ENCODE results near the gene IGLL5. TPM values are rescaled to one million over a fixed set of nuclear protein-coding genes. Genes with fewer than 3 reads are reported as not detected.

The IGLL5 gene
- total and polyA plus RNA-seq, 2 donors (not counting 1 experiment from before 2014, with no cell fraction given), result not detected

DNA sequence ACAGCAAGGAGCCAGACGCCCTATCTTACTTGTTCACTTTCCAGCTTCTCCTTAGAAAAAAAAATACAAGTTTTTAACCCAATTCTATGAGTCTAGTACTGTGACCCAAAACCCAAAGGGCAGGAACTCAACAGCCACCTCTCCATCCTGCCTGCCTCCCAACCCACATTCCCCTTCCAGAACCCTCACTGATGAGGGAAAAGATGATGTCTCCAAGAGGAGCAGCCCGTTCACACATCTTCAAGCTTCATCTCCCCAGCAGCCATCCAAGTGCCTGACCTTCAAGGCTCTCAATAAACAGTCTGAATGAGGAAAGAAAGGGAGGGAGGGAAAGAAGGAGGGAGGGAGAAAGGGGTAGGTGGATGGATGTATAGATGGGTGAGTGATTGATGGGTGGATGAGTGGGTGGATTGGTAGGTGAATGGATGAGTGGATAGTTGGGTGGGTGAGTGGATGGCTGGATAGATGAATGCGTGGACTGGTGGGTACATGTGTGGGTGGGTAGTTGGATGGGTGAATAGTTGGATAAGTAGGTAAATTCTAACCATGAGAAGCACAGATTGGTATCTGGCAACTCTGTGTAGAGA, 50.4 kb downstream of the IGLL5 start:
- H3K9ac ChIP-seq (ENCODE audit: insufficient read depth, low read length), result no peak overlapping the region
- DNase-seq (ENCODE audit: low read depth in 2 of 2), result no peak
- no peak overlapping the region for H2AFZ ChIP-seq (ENCODE audit: low read length)
- H4K20me1 ChIP-seq (ENCODE audit: control insufficient read depth, extremely low read depth, insufficient read depth, low read length), result no peaks in the 10 kb centered on the region
- no peak overlapping the region for H3K4me2 ChIP-seq (ENCODE audit: extremely low read depth, insufficient read depth, low read length)
- H3K4me3 ChIP-seq (replicated peaks in 1 of 4; ENCODE audit: control extremely low read depth in 1 of 4, insufficient read depth in 1 of 4, low read depth in 3 of 4, low read length in 4 of 4), result no peak overlapping the region
- H3K79me2 ChIP-seq (ENCODE audit: control insufficient read depth, insufficient read depth, low read length), result no peaks in the 10 kb centered on the region
- no peaks in the 10 kb centered on the region for H3K36me3 ChIP-seq (ENCODE audit: control insufficient read depth, insufficient read depth, low read length)
- no peaks in the 10 kb centered on the region for H3K9me3 ChIP-seq (ENCODE audit: control insufficient read depth, insufficient read depth, low read depth, low read length)
- no peak for TF ChIP-seq EZH2 (IDR thresholded peaks at IDR 0.05; ENCODE audit: low read length, missing control alignments)
- TF ChIP-seq, protein P1, sequence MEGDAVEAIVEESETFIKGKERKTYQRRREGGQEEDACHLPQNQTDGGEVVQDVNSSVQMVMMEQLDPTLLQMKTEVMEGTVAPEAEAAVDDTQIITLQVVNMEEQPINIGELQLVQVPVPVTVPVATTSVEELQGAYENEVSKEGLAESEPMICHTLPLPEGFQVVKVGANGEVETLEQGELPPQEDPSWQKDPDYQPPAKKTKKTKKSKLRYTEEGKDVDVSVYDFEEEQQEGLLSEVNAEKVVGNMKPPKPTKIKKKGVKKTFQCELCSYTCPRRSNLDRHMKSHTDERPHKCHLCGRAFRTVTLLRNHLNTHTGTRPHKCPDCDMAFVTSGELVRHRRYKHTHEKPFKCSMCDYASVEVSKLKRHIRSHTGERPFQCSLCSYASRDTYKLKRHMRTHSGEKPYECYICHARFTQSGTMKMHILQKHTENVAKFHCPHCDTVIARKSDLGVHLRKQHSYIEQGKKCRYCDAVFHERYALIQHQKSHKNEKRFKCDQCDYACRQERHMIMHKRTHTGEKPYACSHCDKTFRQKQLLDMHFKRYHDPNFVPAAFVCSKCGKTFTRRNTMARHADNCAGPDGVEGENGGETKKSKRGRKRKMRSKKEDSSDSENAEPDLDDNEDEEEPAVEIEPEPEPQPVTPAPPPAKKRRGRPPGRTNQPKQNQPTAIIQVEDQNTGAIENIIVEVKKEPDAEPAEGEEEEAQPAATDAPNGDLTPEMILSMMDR (conservative IDR thresholded peaks at IDR 0.05 in 1 of 2, IDR thresholded peaks at IDR 0.05 in 1 of 2; ENCODE audit: low read depth in 1 of 2, low read length in 2 of 2), result no peak
- H3K27me3 ChIP-seq (ENCODE audit: control insufficient read depth, insufficient read depth, low read length), result no peaks in the 10 kb centered on the region
- H3K4me1 ChIP-seq (ENCODE audit: control insufficient read depth, extremely low read depth, insufficient read depth, low read length), result no peaks in the 10 kb centered on the region
- no peak overlapping the region for H3K27ac ChIP-seq (ENCODE audit: insufficient read depth, low read length)

DNA sequence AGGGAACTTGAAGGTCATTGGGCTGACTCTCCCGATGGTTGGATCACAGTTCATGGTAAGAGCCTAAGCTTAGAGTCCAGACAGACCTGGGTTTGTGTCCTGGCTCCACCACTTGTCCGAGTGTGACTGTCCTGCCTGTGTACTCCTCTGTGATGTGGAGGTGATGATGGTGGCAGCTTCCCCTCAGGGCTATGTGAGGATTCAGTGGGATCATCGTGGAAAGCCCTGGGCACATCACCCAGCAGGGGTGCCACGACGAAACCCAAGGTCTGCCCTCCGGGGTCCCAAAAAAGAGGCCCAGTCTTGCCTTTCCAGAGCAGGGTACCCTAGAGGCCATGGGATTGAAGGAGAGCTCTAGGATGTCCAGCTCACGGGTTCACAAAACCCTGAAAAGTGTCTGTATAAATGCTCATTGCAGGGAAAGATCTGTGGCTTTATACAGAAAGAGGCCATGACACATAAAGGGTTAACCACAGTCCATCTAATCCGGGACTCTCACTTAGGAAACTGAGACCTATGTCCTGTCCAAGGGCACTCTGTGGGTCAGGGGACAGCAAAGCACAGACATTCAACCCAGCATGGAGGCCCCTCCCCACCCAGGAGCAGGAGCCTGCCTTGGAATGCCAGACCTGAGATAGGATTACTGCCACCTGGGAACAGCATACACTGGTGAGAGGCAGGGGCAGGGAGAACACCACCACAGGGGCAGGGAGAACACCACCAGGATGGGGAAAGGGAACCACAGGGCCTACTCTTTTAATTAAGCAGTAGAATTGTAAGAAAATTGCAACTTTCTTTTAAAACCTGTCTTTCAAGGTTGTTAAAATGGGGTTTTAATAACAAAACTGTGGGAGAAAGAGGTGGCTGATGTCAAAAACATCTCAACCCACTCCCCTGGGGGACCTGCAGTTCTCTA, 51.3 kb downstream of the IGLL5 start:
- no peak overlapping the region for H2AFZ ChIP-seq (ENCODE audit: low read length)
- DNase-seq (ENCODE audit: low read depth in 2 of 2), result no peak
- H3K9me3 ChIP-seq (ENCODE audit: control insufficient read depth, insufficient read depth, low read depth, low read length), result no peaks in the 10 kb centered on the region
- H3K4me3 ChIP-seq (replicated peaks in 1 of 4; ENCODE audit: control extremely low read depth in 1 of 4, insufficient read depth in 1 of 4, low read depth in 3 of 4, low read length in 4 of 4), result no peak overlapping the region
- no peaks in the 10 kb centered on the region for H4K20me1 ChIP-seq (ENCODE audit: control insufficient read depth, extremely low read depth, insufficient read depth, low read length)
- H3K9ac ChIP-seq (ENCODE audit: insufficient read depth, low read length), result no peak overlapping the region
- no peaks in the 10 kb centered on the region for H3K27me3 ChIP-seq (ENCODE audit: control insufficient read depth, insufficient read depth, low read length)
- no peak overlapping the region for H3K4me2 ChIP-seq (ENCODE audit: extremely low read depth, insufficient read depth, low read length)
- H3K36me3 ChIP-seq (ENCODE audit: control insufficient read depth, insufficient read depth, low read length), result no peaks in the 10 kb centered on the region
- no peak overlapping the region for H3K27ac ChIP-seq (ENCODE audit: insufficient read depth, low read length)
- H3K79me2 ChIP-seq (ENCODE audit: control insufficient read depth, insufficient read depth, low read length), result no peaks in the 10 kb centered on the region
- no peak for TF ChIP-seq EZH2 (IDR thresholded peaks at IDR 0.05; ENCODE audit: low read length, missing control alignments)
- TF ChIP-seq, protein P1 (conservative IDR thresholded peaks at IDR 0.05 in 1 of 2, IDR thresholded peaks at IDR 0.05 in 1 of 2; ENCODE audit: low read depth in 1 of 2, low read length in 2 of 2), result no peak
- no peaks in the 10 kb centered on the region for H3K4me1 ChIP-seq (ENCODE audit: control insufficient read depth, extremely low read depth, insufficient read depth, low read length)

DNA sequence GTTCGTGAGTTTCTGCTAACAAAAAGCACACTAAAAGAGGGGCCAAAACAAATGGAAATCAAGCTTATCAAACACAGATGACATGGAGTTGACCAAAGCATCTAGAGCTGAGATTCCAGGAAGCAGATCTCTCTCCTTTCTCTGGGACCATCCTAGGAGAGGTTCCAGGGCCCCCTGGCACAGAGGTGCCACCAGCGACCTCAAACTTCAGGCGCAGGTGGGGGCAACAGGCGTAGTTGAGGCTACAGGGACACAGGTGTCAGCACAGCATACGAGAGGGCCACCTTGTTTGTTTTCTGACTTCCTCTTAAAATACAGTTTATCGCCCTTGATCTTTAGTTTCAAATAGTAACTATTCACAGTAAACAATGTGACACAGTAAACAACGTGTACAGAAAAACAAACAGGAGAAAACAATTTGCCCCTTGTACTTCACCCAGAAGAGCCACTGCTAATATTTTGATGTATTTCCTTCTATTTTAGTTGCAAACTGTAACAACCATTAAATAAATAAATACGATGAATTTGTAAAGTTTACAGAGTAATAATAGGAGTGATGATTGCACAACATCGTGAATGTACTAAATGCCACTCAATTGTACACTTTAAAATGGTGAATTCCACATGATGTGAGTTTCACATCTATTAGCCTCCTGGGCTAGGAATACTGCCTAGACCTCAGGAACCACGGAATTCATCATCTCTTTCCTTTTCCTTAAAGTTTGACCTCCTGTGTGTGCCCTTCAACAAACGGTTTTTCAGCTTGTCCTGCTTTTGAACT, 52.2 kb downstream of the IGLL5 start:
- Histone ChIP-seq H3K4me2 (ENCODE audit: extremely low read depth, insufficient read depth, low read length) (no peak overlapping the region), H3K4me3 (replicated peaks in 1 of 4; ENCODE audit: control extremely low read depth in 1 of 4, insufficient read depth in 1 of 4, low read depth in 3 of 4, low read length in 4 of 4) (no peak overlapping the region), H4K20me1 (ENCODE audit: control insufficient read depth, extremely low read depth, insufficient read depth, low read length) (no peaks in the 10 kb centered on the region), H3K27me3 (ENCODE audit: control insufficient read depth, insufficient read depth, low read length) (no peaks in the 10 kb centered on the region), H3K9me3 (ENCODE audit: control insufficient read depth, insufficient read depth, low read depth, low read length) (no peaks in the 10 kb centered on the region), H2AFZ (ENCODE audit: low read length) (no peak overlapping the region), H3K4me1 (ENCODE audit: control insufficient read depth, extremely low read depth, insufficient read depth, low read length) (no peaks in the 10 kb centered on the region), H3K9ac (ENCODE audit: insufficient read depth, low read length) (no peak overlapping the region), H3K36me3 (ENCODE audit: control insufficient read depth, insufficient read depth, low read length) (no peaks in the 10 kb centered on the region), H3K27ac (ENCODE audit: insufficient read depth, low read length) (no peak overlapping the region), H3K79me2 (ENCODE audit: control insufficient read depth, insufficient read depth, low read length) (no peaks in the 10 kb centered on the region)
- no peak for DNase-seq (ENCODE audit: low read depth in 2 of 2)
- TF ChIP-seq EZH2 (IDR thresholded peaks at IDR 0.05; ENCODE audit: low read length, missing control alignments), result no peak
- TF ChIP-seq, protein P1 (conservative IDR thresholded peaks at IDR 0.05 in 1 of 2, IDR thresholded peaks at IDR 0.05 in 1 of 2; ENCODE audit: low read depth in 1 of 2, low read length in 2 of 2), result no peak

Measured in fibroblast of lung (primary cell).